Endothelial cell (in vitro differentiated cells): Measurements from ENCODE around the gene RBFA. TPM values are rescaled to one million over a fixed set of nuclear protein-coding genes. Genes with fewer than 3 reads are reported as not detected.

Source experiments
- DNase-seq: peaks from one replicate; pipeline ENCODE4 v3.0.0; 2021; ENCODE audit warnings: low spot score
- H3K27ac Mint-ChIP-seq: one replicate; pipeline ENCODE4 v1.8.0; 2021; ENCODE audit warnings: mixed read lengths, inconsistent platforms; ENCODE audit not compliant: unreplicated experiment
- H3K27me3 Mint-ChIP-seq: one replicate; pipeline ENCODE4 v1.8.0; 2021; ENCODE audit warnings: mild to moderate bottlenecking, moderate library complexity, mixed read lengths, inconsistent platforms; ENCODE audit not compliant: unreplicated experiment
- H3K36me3 Mint-ChIP-seq: one replicate; pipeline ENCODE4 v1.8.0; 2021; ENCODE audit warnings: mild to moderate bottlenecking, low read depth, mixed read lengths, inconsistent platforms; ENCODE audit not compliant: unreplicated experiment
- H3K4me1 Mint-ChIP-seq: one replicate; pipeline ENCODE4 v1.8.0; 2021; ENCODE audit warnings: mild to moderate bottlenecking, mixed read lengths, inconsistent platforms; ENCODE audit not compliant: unreplicated experiment
- H3K4me3 Mint-ChIP-seq: one replicate; pipeline ENCODE4 v1.8.0; 2021; ENCODE audit warnings: mild to moderate bottlenecking, mixed read lengths, inconsistent platforms; ENCODE audit not compliant: unreplicated experiment
- H3K9me3 Mint-ChIP-seq: one replicate; pipeline ENCODE4 v1.8.0; 2021; ENCODE audit warnings: mixed read lengths, inconsistent platforms; ENCODE audit not compliant: unreplicated experiment
- total RNA-seq: library from RNA; stranded (reverse); fragmentation: NEBNext Ultra II Directional; extraction: Animal tissue kit (Norgen Biotek cat#: 25700); gene quantifications from one replicate; pipeline ENCODE4 v1.2.1, GENCODE V29; 2021; ENCODE audit not compliant: unreplicated experiment
- TF ChIP-seq, protein P1 (sequence below): fragments of 200-600 bp; sonication (generic); IDR thresholded peaks from one replicate; pipeline ENCODE4 v1.5.0; 2021; ENCODE audit warnings: antibody characterized with exemption; ENCODE audit not compliant: unreplicated experiment

The RBFA gene
- total RNA-seq, 1 donor from 2014 or later: 25.6 TPM

DNA sequence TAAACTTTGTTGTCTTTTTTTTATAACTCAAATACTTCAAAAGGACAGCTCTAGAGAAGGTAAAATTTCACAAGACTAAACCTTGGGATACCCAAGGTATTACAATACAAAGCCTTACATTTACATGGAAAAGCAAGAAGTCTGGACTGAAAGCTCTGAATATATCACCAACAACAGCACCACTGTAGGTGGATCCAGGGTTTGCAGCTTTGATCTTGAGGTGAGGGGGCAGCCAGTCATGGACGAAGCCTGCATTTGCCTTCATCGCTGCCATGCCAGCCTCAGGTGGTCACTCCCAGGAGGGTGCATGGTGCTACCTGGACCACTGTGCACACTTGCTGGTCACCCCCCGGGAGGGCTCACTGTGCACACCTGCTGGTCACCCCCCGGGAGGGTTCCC lies 36.6 kb downstream of the RBFA start:
- TF ChIP-seq, protein P1, sequence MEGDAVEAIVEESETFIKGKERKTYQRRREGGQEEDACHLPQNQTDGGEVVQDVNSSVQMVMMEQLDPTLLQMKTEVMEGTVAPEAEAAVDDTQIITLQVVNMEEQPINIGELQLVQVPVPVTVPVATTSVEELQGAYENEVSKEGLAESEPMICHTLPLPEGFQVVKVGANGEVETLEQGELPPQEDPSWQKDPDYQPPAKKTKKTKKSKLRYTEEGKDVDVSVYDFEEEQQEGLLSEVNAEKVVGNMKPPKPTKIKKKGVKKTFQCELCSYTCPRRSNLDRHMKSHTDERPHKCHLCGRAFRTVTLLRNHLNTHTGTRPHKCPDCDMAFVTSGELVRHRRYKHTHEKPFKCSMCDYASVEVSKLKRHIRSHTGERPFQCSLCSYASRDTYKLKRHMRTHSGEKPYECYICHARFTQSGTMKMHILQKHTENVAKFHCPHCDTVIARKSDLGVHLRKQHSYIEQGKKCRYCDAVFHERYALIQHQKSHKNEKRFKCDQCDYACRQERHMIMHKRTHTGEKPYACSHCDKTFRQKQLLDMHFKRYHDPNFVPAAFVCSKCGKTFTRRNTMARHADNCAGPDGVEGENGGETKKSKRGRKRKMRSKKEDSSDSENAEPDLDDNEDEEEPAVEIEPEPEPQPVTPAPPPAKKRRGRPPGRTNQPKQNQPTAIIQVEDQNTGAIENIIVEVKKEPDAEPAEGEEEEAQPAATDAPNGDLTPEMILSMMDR: no peak
- no peak for DNase-seq
- H3K36me3 Mint-ChIP-seq: peaks cover 5% of the 10 kb centered on the region
- no peaks in the 10 kb centered on the region for H3K4me1 Mint-ChIP-seq
- H3K27ac Mint-ChIP-seq: no peak overlapping the region
- H3K27me3 Mint-ChIP-seq: peaks cover 4% of the 10 kb centered on the region
- H3K9me3 Mint-ChIP-seq: peaks cover 4% of the 10 kb centered on the region
- no peak overlapping the region for H3K4me3 Mint-ChIP-seq

DNA sequence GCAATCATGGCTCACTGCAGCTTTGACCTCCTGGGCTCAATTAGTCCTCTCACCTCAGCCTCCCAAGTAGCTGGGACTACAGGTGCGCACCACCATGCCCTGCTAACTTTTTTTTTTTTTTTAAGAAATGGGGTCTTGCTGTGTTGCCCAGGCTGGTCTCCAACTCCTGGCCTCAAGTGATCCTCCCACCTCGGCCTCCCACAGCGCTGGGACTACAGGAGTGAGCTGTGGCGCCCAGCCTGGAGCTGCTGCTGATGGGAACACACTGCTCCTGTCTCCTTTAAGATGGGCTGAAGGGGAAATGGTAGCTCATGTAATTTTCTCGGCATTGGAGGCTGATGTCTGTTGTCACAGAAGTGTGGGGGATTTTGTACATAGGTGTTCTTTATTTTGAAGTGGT lies 39.9 kb downstream of the RBFA start:
- H3K27me3 Mint-ChIP-seq: peaks cover 6% of the 10 kb centered on the region
- peaks cover 9% of the 10 kb centered on the region for H3K36me3 Mint-ChIP-seq
- no peak overlapping the region for H3K27ac Mint-ChIP-seq
- H3K4me1 Mint-ChIP-seq: peaks cover 8% of the 10 kb centered on the region
- H3K9me3 Mint-ChIP-seq: peaks cover 4% of the 10 kb centered on the region
- TF ChIP-seq, protein P1: no peak
- DNase-seq: no peak
- H3K4me3 Mint-ChIP-seq: peak overlapping the region; percentile 44

DNA sequence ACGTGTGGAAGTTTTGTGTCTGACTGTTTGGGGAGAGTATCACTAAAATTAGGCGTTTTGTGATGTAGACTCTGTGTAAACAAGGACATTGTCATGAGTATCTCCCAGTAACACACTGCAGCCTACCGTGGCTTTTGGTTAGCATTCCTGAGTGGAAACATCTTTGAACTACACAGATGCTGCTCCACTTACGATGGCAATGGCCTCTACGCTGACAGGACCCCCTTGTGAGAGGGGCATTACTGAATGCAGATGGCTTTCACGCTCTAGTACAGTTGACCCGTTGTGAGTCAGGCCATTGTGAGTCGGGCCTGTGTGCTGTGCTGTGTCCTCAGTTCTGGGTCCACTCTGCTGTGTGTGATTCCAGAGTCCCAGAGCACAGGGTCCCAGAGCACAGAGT lies 40.5 kb downstream of the RBFA start:
- Mint-ChIP-seq H3K27ac (no peak overlapping the region), H3K4me1 (peaks cover 8% of the 10 kb centered on the region), H3K4me3 (peak overlapping the region; percentile 44), H3K27me3 (peaks cover 6% of the 10 kb centered on the region), H3K36me3 (peaks cover 9% of the 10 kb centered on the region), H3K9me3 (peaks cover 4% of the 10 kb centered on the region)
- DNase-seq: no peak
- TF ChIP-seq, protein P1: no peak

DNA sequence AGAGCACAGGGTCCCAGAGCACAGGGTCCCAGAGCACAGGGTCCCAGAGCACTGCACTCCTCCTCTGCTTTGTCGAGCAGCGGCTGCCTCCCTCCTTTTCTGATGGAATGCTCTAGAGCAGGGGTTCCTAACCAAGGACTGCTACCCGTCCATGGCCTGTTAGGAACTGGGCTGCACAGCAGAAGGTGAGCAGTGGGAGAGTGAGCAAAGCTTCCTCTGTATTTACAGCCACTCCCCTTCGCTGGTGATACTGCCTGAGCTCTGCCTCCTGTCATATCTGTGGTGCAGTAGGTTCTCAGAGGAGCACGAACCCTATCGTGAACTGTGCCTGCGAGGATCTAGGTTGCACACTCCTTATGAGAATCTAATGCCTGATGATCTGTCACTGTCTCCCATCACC lies 41.7 kb downstream of the RBFA start:
- Mint-ChIP-seq H3K27ac (no peak overlapping the region), H3K9me3 (peaks cover 4% of the 10 kb centered on the region), H3K4me1 (peaks cover 8% of the 10 kb centered on the region), H3K27me3 (peaks cover 6% of the 10 kb centered on the region), H3K4me3 (no peak overlapping the region), H3K36me3 (peaks cover 9% of the 10 kb centered on the region)
- TF ChIP-seq, protein P1: no peak
- no peak for DNase-seq

DNA sequence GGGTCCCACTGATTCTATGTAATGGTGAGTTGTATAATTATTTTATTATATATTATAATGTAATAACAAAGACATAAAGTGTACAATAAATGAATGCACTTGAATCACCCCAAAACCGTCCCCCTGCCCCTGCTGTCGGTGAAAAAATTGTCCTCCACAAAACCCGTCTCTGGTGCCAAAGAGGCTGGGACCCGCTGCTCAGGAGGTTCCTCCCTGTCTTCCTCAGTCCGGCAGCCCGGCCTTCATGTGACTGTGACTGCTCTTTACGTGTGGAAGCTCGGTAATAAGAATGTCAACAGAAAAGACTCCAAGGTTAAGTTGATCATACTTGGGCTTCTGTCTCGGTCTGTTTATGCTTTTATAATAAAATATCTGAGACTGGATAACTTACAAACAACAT lies 42.1 kb downstream of the RBFA start:
- DNase-seq: no peak
- H3K36me3 Mint-ChIP-seq: peaks cover 9% of the 10 kb centered on the region
- H3K27me3 Mint-ChIP-seq: peaks cover 6% of the 10 kb centered on the region
- H3K9me3 Mint-ChIP-seq: peaks cover 4% of the 10 kb centered on the region
- H3K4me1 Mint-ChIP-seq: peaks cover 8% of the 10 kb centered on the region
- no peak overlapping the region for H3K27ac Mint-ChIP-seq
- TF ChIP-seq, protein P1: no peak
- H3K4me3 Mint-ChIP-seq: no peak overlapping the region
